Activated T-helper 17 cell treated with anti-CD3 and anti-CD28 coated beads, Interleukin-2, amount 50 U/mL, for 72 hours (primary cell): ENCODE measurements around the gene FAM181A. TPM values are rescaled to one million over a fixed set of nuclear protein-coding genes. Genes with fewer than 3 reads are reported as not detected.

Experiments
- ATAC-seq: fragments of 150-1000 bp; cut with Tn5 transposase; replicated peaks from 2 replicates; pipeline ENCODE4 v1.10.0; 2021; ENCODE audit warnings: mild to moderate bottlenecking, moderate library complexity
- H3K27ac Mint-ChIP-seq: one replicate; pipeline ENCODE4 v1.8.0; 2022; ENCODE audit warnings: mixed read lengths
- H3K27me3 Mint-ChIP-seq: one replicate; pipeline ENCODE4 v1.8.0; 2022; ENCODE audit warnings: mixed read lengths
- H3K36me3 Mint-ChIP-seq: one replicate; pipeline ENCODE4 v1.8.0; 2022; ENCODE audit warnings: low read depth, mild to moderate bottlenecking, mixed read lengths
- H3K4me1 Mint-ChIP-seq: one replicate; pipeline ENCODE4 v1.8.0; 2022; ENCODE audit warnings: mixed read lengths
- H3K4me3 Mint-ChIP-seq: one replicate; pipeline ENCODE4 v1.8.0; 2022; ENCODE audit warnings: mild to moderate bottlenecking, mixed read lengths
- H3K9me3 Mint-ChIP-seq: one replicate; pipeline ENCODE4 v1.8.0; 2022; ENCODE audit warnings: mixed read lengths
- total RNA-seq, 2 donors: library from RNA; stranded (reverse); gene quantifications; one replicate each; pipeline ENCODE4 v1.2.3, GENCODE V29; 2022

FAM181A gene
- total RNA-seq, 2 donors from 2014 or later = not detected

DNA sequence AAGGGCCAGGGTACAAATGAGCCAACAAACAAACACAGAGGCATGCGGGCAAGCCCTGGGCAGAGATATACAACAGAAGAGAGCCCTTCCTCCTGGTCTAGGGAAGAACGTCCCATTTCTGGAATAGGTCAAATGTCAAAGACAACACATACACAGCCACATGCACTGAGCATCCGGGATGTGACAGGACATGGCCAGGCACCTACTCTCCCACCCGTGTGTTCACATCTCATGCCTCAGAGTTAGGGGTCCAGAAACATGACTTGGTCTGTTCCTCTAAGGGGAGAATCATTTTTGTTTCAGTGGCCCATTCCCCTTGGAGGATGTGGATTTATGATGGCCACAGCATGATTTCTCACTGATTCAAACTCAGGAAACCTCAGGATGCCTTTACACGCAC, 50.0 kb downstream of the FAM181A start:
- peaks cover 28% of the 10 kb centered on the region for H3K36me3 Mint-ChIP-seq
- peak overlapping the region; percentile 95 for H3K27ac Mint-ChIP-seq
- peaks cover 48% of the 10 kb centered on the region for H3K4me1 Mint-ChIP-seq
- peak overlapping the region; percentile 87 for H3K4me3 Mint-ChIP-seq
- no peaks in the 10 kb centered on the region for H3K27me3 Mint-ChIP-seq
- H3K9me3 Mint-ChIP-seq = peaks cover 3% of the 10 kb centered on the region
- ATAC-seq = no peak

DNA sequence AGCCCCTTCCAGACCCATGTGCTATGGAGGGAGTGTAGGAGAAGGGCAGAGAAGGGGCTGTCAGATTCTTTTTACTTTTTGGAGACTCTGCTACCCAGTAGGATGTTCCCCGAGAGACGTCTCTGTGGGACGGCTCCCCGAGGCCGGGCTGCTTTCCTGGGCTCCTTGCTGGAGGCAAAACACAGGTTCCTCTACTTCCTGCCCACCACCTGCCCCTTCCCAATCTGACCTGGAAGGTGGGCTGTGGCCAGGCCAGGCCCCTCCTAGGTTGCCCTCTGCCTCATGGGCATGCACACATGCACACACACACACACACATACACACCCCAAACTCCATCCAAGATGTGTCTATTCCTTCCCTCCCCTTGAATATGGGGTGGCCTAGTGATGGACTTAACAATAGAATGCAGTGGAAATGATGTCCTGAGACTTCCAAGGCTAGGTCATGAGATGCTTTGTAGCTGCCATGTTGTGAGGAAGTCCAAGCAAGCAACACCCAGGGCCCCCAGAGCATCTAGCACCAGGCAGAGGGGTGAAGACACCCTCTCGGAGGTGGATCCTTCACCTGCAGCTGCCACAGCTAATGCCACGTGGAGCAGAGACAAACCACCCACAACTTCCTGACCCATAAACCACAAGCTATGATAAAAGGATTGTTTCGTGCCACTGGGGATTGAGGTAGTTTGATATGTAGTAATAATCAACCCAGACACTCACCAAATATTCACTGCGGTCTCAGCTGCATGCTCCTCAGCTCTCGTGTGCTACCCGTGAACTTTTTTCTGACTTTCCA, 50.8 kb downstream of the FAM181A start:
- peaks cover 46% of the 10 kb centered on the region for H3K4me1 Mint-ChIP-seq
- peak overlapping the region; percentile 95 for H3K27ac Mint-ChIP-seq
- peaks cover 3% of the 10 kb centered on the region for H3K9me3 Mint-ChIP-seq
- H3K27me3 Mint-ChIP-seq = no peaks in the 10 kb centered on the region
- ATAC-seq = peak; percentile 81
- peak overlapping the region; percentile 87 for H3K4me3 Mint-ChIP-seq
- H3K36me3 Mint-ChIP-seq = peaks cover 28% of the 10 kb centered on the region

DNA sequence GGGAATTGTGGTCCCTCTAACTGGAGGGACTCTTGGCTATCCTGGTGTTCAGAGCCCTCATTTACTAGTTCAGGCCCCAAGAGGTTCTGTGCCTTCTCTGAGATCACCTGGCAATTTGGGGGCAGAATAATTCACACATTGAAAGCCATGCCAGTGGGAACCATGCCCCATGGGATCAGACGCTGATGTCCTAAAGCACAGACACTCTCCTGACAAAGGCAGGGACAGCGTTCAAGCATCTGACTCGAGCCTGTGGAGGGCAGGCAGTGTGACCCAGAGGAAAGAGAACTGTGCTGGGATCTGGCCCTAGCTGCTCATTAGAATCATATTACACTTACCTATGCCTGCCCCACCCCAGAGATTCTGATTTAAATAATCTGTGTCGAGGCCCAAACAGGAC, 51.6 kb downstream of the FAM181A start:
- peaks cover 46% of the 10 kb centered on the region for H3K4me1 Mint-ChIP-seq
- H3K9me3 Mint-ChIP-seq = peaks cover 3% of the 10 kb centered on the region
- peak overlapping the region; percentile 95 for H3K27ac Mint-ChIP-seq
- no peaks in the 10 kb centered on the region for H3K27me3 Mint-ChIP-seq
- H3K36me3 Mint-ChIP-seq = peaks cover 28% of the 10 kb centered on the region
- ATAC-seq = no peak
- H3K4me3 Mint-ChIP-seq = peak overlapping the region; percentile 87

Other genes starting within 250 kb of the FAM181A start
- not detected for gene PRIMA1, start 138.9 kb upstream of the FAM181A start, total RNA-seq
- 10 to 100 TPM; 48.5 to 68.7 TPM for gene ASB2, start 49.2 kb downstream of the FAM181A start, total RNA-seq
- under 1 TPM in 1 of 2 donors, not detected in 1; 0.37 TPM for gene CCDC197, start 70.0 kb downstream of the FAM181A start, total RNA-seq
- 10 to 100 TPM in 1 of 2 donors, 1 to 10 TPM in 1; 6.3 to 11.0 TPM for gene OTUB2, start 99.0 kb downstream of the FAM181A start, total RNA-seq
- gene DDX24, start 153.9 kb downstream of the FAM181A start, total RNA-seq = 100 to 1,000 TPM; 222 to 241 TPM
- 10 to 100 TPM; 34.5 to 35.4 TPM for gene IFI27L1, start 154.0 kb downstream of the FAM181A start, total RNA-seq
- 1 to 10 TPM; 2.1 to 3.0 TPM for gene IFI27, start 183.4 kb downstream of the FAM181A start, total RNA-seq
- 10 to 100 TPM; 58.5 to 58.8 TPM for gene IFI27L2, start 202.3 kb downstream of the FAM181A start, total RNA-seq
- gene PPP4R4, start 247.0 kb downstream of the FAM181A start, total RNA-seq = 10 to 100 TPM in 1 of 2 donors, 1 to 10 TPM in 1; 1.8 to 68.2 TPM